Renal pelvis (tissue), 4 donors: ENCODE measurements around the gene ABCA1. TPM values are rescaled to one million over a fixed set of nuclear protein-coding genes. Genes with fewer than 3 reads are reported as not detected.
"Not testable (repeated sequence)": the region's sequence is repeated elsewhere in the genome, so short reads cannot be mapped to it uniquely, and the experiment has no call there.

ENCODE experiments used
- DNase-seq: peaks from one replicate; pipeline ENCODE4 v3.0.0-alpha.2; 2013
- polyA plus RNA-seq, 3 donors: library from polyadenylated mRNA; unstranded; fragments of 120-200 nt; gene quantifications; one replicate each; pipeline ENCODE4 v1.2.1, GENCODE V29; 2013; ENCODE audit not compliant: insufficient read length in 3 of 3

The ABCA1 gene
- polyA plus RNA-seq, 3 donors, result 8.6 to 11.0 (median 9.1) TPM

- DNase-seq, result not testable (repeated sequence)
These were observed 158.9 kb downstream of the ABCA1 start for GRCh38 chr9:104769029-104769428.

GRCh38 chr9:104767507-104767906, 160.4 kb downstream of the ABCA1 start:
- no peak for DNase-seq

GRCh38 chr9:104766025-104766424, 161.9 kb downstream of the ABCA1 start:
- DNase-seq, result no peak

- no peak for DNase-seq
These were observed 162.8 kb downstream of the ABCA1 start for GRCh38 chr9:104765138-104765537.

GRCh38 chr9:104758974-104759373, 169.0 kb downstream of the ABCA1 start:
- DNase-seq, result no peak

- no peak for DNase-seq
These were observed 177.7 kb downstream of the ABCA1 start for GRCh38 chr9:104750185-104750767.

GRCh38 chr9:104748359-104749031, 179.5 kb downstream of the ABCA1 start:
- peak; percentile 24 for DNase-seq

- DNase-seq, result peak; percentile 88
These were observed 180.2 kb downstream of the ABCA1 start, which contains the start of gene NIPSNAP3A for GRCh38 chr9:104747565-104748358. Gene NIPSNAP3A (plus strand): TSS chr9:104747683. CDS start chr9:104747793, 110 bp downstream.

GRCh38 chr9:104747245-104747564, 180.8 kb downstream of the ABCA1 start:
- DNase-seq, result no peak

- DNase-seq, result no peak
These were observed 181.2 kb downstream of the ABCA1 start for GRCh38 chr9:104746798-104747197.

GRCh38 chr9:104746285-104746684, 181.7 kb downstream of the ABCA1 start:
- no peak for DNase-seq

- DNase-seq, result no peak
These were observed 182.1 kb downstream of the ABCA1 start for GRCh38 chr9:104745852-104746251.

GRCh38 chr9:104743376-104743985, 184.5 kb downstream of the ABCA1 start:
- peak; percentile 56 for DNase-seq

GRCh38 chr9:104740621-104741020, 187.3 kb downstream of the ABCA1 start:
- DNase-seq, result no peak

- DNase-seq, result no peak
These were observed 189.5 kb downstream of the ABCA1 start for GRCh38 chr9:104738452-104738851.

Other genes with a start within 250 kb of the ABCA1 start
- gene OR13D1, start 233.6 kb downstream of the ABCA1 start, polyA plus RNA-seq, result not detected
- 10 to 100 TPM; 45.6 to 51.4 (median 50.8) TPM for gene NIPSNAP3A, start 180.5 kb downstream of the ABCA1 start, polyA plus RNA-seq
- gene NIPSNAP3B, start 164.0 kb downstream of the ABCA1 start, polyA plus RNA-seq, result 10 to 100 TPM in 2 of 3 donors, 1 to 10 TPM in 1; 8.8 to 15.2 (median 14.9) TPM